ENCODE data around the gene RPL27. TPM values are rescaled to one million over a fixed set of nuclear protein-coding genes. Genes with fewer than 3 reads are reported as not detected.
"Not testable (repeated sequence)": the region's sequence is repeated elsewhere in the genome, so short reads cannot be mapped to it uniquely, and the experiment has no call there.

RPL27 gene
- 5,459 TPM for polyA plus RNA-seq (2012; ENCODE audit: missing spikeins)

DNA sequence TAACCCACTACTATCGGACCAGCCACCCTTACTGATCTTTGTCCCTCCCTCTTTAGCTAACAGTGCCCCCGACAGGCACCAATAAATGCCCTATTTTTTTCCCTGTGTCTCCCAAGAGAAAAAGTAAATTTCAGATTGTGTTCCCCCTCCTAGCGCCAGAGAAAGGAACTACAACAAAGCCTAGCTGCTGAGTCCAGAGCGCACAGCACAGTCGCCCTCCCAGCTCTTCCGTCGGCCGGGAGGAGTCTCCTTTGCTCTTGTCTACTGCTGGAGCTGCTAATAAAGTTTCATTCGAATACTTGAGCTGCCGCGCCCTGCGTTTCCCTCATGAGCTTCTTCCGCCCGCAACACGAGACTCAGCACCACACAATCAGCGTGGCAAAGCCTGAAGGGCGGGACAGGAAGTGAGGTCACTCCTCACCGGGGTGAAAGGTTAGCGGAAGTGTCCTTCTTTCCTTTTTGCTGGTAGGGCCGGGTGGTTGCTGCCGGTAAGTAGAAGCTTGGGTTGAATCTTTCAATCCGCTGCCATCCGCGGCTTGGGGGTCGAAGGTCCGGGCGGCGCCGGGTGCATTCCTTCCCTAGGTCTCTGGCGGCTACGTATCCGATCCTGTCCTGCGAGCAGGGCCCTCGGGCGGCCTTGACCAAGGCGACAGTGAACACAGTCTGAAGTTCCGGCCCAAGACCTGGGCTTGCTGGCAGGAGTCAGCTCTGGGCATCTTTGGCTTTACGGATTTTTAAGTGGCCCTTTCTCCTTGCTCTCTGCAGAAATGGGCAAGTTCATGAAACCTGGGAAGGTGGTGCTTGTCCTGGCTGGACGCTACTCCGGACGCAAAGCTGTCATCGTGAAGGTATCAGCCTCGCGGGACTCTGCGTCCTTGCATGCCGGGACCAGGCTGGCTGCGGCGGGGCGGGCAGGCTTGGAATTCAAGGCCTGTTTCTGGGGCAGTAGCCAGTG lies at the start of gene RPL27:
Gene RPL27 (plus strand): TSS at position 436 of the 955 bp plus-strand sequence. CDS start 332 bp downstream, at position 768.
- FAIRE-seq = peak; percentile 98

DNA sequence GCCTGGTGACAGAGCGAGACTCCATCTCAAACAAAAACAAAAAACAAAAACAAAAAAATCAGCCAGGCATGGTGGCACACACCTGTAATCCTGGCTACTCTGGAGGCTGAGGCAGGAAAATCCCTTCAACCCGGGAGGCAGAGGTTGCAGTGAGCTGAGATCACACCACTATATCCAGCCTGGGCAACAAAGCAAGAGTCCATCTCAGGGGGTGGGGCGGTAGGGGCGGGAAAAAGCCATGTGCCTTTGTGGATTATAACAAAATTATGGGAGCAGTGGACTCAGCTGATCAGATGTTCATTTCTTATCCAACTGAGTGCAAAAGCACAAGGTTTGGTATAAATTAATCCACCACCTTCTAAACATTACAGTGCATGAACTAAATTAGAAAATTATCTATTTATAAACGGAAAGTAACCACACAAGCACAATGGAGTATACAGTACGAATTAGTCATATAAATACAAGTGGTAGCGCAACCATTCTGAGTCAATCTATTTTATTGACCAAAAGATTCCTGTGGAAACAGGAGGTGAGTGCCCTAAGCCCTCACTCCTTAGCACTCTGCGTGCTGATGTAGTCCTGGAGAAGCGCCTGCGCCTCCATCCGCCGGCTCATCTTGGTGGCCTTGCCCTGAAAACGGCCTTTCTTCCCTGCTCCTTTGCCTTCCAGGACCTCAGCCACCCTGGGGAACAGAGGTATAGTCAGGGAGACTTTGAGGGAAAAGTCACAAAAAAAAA lies 48.0 kb upstream of the RPL27 start:
- FAIRE-seq = no peak
- TF ChIP-seq POLR2AphosphoS5 (IDR thresholded peaks at IDR 0.05; ENCODE audit: low read depth, low read length) (no peak), TAF1 (IDR thresholded peaks at IDR 0.05; ENCODE audit: borderline replicate concordance, low read depth, low read length) (no peak), POLR2A (IDR thresholded peaks at IDR 0.05; ENCODE audit: low read depth, low read length) (no peak)
- DNase-seq (ENCODE audit: insufficient read length) = no peak

More for the DNA sequence above, at the start of gene RPL27:
- DNase-seq (ENCODE audit: insufficient read length) = peak; percentile 89
- TF ChIP-seq POLR2AphosphoS5 (IDR thresholded peaks at IDR 0.05; ENCODE audit: low read depth, low read length) (peak; percentile 99), POLR2A (IDR thresholded peaks at IDR 0.05; ENCODE audit: low read depth, low read length) (peak; percentile 98), TAF1 (IDR thresholded peaks at IDR 0.05; ENCODE audit: borderline replicate concordance, low read depth, low read length) (peak; percentile 99)

DNA sequence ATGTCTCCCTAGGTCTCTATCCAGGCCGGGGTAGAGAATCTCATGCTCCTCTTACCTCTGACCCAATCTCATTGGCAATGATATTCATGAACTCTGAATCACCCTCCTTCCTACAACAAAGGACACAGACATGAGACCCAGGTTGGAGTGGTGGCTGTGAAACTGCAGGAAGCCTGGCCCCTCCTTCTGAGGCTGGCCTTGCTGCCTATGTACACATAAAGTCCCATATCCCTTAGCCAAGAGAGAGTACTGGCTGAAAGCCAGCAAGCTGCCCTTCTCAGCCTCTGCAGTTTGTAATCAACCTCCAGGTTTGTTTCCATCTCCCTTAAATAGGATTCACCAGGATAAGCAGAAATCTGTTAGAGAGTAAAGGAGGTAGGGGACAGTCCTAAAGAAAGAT lies 44.5 kb upstream of the RPL27 start:
- DNase-seq (ENCODE audit: insufficient read length) (no peak), FAIRE-seq (no peak)
- TF ChIP-seq POLR2A (IDR thresholded peaks at IDR 0.05; ENCODE audit: low read depth, low read length) = no peak
- no peak for TF ChIP-seq POLR2AphosphoS5 (IDR thresholded peaks at IDR 0.05; ENCODE audit: low read depth, low read length)
- TF ChIP-seq TAF1 (IDR thresholded peaks at IDR 0.05; ENCODE audit: borderline replicate concordance, low read depth, low read length) = no peak

DNA sequence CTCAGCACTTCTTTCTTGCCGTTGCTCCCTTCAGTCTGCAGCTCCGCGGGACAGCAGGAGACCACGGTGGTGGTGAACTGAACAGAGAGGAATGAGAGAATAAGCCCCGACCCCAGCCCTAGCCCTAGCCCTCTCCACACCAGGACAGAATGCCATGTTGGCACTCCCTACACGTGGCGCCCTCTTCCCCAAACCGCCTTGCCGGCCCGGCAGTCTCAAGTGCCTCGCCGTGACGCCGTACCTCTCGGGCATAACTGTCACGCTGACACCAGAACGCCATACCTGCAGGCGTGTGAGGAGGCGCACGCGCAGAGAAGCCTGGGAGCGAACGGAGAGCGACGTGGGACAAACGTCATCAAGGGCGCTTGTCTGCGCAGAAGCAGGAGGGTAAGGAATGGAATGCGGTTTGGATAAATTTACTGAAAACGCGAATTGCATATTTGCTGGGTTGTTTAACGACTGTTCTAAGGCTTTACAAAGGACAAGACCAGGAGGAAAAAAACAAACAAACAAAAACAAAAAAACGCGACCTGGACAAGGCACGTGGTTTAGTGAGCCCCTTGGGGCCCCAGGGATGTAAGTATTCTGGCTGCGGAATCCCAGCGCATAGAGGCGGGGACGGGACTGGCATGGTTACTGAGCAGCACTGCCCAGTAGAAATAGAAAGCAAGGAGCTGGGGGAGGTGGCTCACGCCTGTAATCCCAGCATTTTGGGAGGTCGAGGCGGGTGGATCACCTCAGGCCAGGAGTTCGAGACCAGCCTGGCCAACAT lies 33.9 kb upstream of the RPL27 start, which contains the start of gene AARSD1:
Gene AARSD1 (minus strand): TSS at position 294 of the 772 bp plus-strand sequence. CDS start 14 bp downstream, at position 280.
- peak; percentile 96 for TF ChIP-seq POLR2A (IDR thresholded peaks at IDR 0.05; ENCODE audit: low read depth, low read length)
- peak; percentile 94 for TF ChIP-seq POLR2AphosphoS5 (IDR thresholded peaks at IDR 0.05; ENCODE audit: low read depth, low read length)
- peak; percentile 74 for TF ChIP-seq TAF1 (IDR thresholded peaks at IDR 0.05; ENCODE audit: borderline replicate concordance, low read depth, low read length)
- DNase-seq (ENCODE audit: insufficient read length) (peak; percentile 80), FAIRE-seq (peak; percentile 96)

DNA sequence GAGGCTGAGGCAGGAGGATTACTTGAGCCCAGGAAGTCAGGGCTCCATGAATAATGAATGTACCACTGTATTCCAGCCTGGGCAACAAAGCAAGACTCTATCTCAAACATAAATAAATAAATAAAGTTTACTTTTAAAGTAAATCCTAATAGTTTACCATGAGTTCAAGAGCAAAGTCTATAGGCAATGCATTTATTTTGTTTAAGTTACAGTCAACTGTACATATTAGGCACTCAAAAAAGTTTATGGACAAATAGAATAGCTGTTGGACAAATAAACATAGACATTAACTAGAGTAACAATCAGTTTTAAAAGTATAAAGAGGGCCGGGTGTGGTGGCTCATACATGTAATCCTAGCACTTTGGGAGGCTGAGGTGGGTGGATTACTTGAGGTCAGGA lies 30.3 kb upstream of the RPL27 start:
- no peak for FAIRE-seq
- DNase-seq (ENCODE audit: insufficient read length) = no peak

DNA sequence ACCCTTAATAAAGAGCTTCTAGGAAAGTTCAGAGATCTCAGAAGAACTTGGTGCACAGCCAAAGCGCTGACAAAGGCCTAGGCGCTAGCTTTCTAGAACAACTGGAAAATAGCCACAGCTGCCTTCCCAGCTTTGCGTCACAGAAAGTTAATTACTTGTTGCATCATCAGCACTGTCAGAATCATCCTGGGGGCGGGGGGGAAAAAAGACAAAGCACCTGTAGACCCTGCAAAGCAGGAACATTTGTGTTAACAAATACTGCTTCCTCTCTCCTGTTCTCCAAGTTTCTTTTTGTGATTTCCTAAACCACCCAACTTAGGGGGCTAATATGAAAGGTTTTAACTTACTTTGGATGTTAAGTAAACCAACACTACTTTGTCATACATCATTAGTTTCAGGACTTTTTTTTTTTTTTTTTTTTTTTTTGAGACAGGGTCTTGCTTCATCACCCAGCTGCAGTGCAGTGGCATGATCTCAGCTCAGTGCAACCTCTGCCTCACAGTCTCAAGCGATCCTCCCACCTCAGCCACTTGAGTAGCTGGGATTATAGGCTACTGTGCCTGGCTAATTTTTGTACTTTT lies 29.1 kb upstream of the RPL27 start:
- TF ChIP-seq POLR2AphosphoS5 (IDR thresholded peaks at IDR 0.05; ENCODE audit: low read depth, low read length) (no peak), TAF1 (IDR thresholded peaks at IDR 0.05; ENCODE audit: borderline replicate concordance, low read depth, low read length) (no peak), POLR2A (IDR thresholded peaks at IDR 0.05; ENCODE audit: low read depth, low read length) (no peak)
- FAIRE-seq = no peak
- DNase-seq (ENCODE audit: insufficient read length) = no peak

More for the DNA sequence above, 30.3 kb upstream of the RPL27 start:
- TF ChIP-seq POLR2AphosphoS5 (IDR thresholded peaks at IDR 0.05; ENCODE audit: low read depth, low read length) (no peak), TAF1 (IDR thresholded peaks at IDR 0.05; ENCODE audit: borderline replicate concordance, low read depth, low read length) (no peak), POLR2A (IDR thresholded peaks at IDR 0.05; ENCODE audit: low read depth, low read length) (no peak)

DNA sequence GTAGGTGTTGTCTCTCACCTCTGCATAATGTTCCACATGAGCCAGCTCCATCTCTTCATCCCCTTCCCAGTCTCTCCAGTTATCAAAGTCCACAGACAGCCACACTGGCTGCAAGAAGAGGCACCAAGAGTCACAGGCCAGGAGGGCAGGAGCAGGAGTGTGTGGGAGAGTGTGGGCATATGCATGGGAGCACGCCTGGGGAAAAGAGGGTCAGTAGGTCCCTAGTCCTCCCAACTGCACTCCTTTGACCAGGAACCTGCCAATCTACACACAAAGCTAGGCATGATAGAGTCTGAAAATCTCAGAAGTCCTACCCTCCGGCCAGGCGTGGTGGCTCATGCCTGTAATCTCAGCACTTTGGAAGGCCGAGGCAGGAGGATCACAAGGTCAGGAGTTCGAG lies 26.6 kb upstream of the RPL27 start:
- DNase-seq (ENCODE audit: insufficient read length) = no peak
- TF ChIP-seq POLR2AphosphoS5 (IDR thresholded peaks at IDR 0.05; ENCODE audit: low read depth, low read length) = no peak
- TF ChIP-seq POLR2A (IDR thresholded peaks at IDR 0.05; ENCODE audit: low read depth, low read length) = no peak
- no peak for TF ChIP-seq TAF1 (IDR thresholded peaks at IDR 0.05; ENCODE audit: borderline replicate concordance, low read depth, low read length)
- no peak for FAIRE-seq

DNA sequence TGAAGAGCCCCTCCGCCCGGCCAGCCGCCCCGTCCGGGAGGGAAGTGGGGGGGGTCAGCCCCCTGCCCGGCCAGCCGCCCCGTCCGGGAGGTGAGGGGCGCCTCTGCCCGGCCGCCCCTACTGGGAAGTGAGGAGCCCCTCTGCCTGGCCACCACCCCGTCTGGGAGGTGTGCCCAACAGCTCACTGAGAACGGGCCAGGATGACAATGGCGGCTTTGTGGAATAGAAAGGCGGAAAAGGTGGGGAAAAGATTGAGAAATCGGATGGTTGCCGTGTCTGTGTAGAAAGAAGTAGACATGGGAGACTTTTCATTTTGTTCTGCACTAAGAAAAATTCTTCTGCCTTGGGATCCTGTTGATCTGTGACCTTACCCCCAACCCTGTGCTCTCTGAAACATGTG lies 24.9 kb upstream of the RPL27 start:
- not testable (repeated sequence) for FAIRE-seq; DNase-seq (ENCODE audit: insufficient read length)

DNA sequence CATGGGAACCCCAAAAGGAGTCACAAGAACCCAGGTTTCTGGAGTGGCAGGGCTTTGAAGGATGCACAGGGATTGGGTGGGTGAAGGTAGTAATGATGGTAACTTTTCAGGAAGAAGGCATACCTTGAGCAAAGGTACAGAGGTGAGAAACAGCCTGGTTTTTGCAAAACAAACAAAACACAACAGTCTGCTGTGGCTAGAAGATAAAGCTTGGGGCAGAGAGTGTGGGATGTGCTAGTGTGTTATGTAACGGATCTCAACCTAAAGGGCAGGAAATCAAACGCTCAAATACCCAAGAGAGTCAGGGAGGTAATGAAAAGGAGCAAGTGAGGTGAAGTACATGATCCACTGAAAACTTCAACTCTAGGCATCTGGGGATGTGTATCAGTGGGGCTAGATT lies 23.0 kb upstream of the RPL27 start:
- no peak for DNase-seq (ENCODE audit: insufficient read length)
- no peak for TF ChIP-seq TAF1 (IDR thresholded peaks at IDR 0.05; ENCODE audit: borderline replicate concordance, low read depth, low read length)
- TF ChIP-seq POLR2A (IDR thresholded peaks at IDR 0.05; ENCODE audit: low read depth, low read length) = no peak
- no peak for TF ChIP-seq POLR2AphosphoS5 (IDR thresholded peaks at IDR 0.05; ENCODE audit: low read depth, low read length)
- FAIRE-seq = no peak

DNA sequence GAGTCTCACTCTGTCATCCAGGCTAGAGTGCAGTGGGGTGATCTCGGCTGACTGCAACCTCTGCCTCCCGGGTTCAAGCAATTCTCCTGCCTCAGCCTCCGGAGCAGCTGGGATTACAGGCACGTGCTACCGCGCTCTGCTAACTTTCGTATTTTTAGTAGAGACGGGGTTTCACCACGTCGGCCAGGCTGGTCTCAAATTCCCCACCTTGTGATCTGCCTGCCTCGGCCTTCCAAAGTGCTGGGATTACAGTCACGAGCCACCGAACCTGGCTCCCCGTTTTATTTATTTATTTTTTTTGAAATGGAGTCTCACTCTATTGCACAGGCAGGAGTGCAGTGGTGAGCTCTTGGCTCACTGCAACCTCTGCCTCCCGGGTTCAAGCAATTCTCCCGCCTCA lies 22.5 kb upstream of the RPL27 start:
- FAIRE-seq; DNase-seq (ENCODE audit: insufficient read length): not testable (repeated sequence)
